HG02610 (cell line): ENCODE data around the gene VASH1.

Experiments
- ATAC-seq: cut with Tn5 transposase; IDR thresholded peaks from one replicate; pipeline ENCODE4 v1.9.1; 2021; ENCODE audit warnings: mild to moderate bottlenecking, moderate library complexity; ENCODE audit not compliant: unreplicated experiment

Gene VASH1

DNA sequence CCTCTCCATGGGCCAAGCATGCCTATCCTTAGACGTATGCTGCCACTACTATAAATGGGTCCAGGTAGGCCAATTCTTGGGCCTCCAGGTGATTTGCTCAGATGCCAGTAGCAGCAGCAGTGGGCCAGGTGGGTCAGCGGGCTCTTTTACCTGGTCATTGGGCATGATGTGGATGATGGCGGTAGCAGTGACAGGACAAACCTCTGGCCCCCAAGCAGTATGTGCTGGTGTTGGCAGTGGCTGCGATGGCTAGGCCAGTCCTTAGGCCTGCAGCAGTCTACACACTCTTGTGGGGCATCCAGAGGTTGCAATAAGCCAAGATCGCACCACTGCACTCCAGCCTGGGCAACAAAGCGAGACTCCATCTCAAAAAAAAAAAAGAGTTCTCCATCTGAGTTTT lies 19.1 kb upstream of the VASH1 start:
- ATAC-seq: no peak

DNA sequence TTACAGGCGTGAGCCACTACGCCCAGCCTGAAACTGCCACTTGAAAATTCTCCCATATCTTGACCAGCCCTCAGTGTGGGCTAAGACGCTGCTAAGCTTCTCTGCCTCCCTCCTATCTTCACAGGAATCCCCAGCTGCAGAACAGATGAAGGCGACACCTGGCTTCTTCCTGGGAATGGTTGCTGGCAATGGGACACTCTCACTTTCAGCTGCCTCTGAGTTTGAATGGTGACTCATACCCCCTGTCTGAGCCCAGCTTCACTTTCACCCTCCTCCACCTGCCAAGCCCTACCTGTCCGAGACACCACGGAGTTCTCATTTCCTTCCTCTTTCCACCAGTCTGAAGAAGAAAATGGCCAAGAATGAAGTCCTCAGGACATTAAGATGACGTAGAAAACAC lies 18.3 kb upstream of the VASH1 start:
- no peak for ATAC-seq

DNA sequence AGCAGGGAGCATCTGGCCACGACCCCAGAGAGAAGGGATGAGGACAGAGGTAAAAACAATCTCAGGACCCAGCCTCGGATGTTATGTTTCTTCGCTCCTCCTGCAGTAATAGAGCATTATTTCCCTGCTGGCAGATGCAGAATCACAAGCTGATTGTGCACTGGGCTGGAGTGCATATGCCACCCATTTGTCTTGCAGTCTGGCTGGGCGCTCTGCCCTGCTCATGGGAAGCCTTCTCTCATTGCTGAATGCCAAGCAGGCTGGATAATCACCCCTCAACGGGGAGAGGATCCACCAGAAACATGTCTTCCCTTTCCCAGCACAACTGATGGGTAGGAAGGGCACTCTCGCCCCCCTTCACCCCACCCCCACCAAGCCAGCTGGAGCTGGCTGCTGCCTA lies 8.5 kb upstream of the VASH1 start:
- no peak for ATAC-seq

DNA sequence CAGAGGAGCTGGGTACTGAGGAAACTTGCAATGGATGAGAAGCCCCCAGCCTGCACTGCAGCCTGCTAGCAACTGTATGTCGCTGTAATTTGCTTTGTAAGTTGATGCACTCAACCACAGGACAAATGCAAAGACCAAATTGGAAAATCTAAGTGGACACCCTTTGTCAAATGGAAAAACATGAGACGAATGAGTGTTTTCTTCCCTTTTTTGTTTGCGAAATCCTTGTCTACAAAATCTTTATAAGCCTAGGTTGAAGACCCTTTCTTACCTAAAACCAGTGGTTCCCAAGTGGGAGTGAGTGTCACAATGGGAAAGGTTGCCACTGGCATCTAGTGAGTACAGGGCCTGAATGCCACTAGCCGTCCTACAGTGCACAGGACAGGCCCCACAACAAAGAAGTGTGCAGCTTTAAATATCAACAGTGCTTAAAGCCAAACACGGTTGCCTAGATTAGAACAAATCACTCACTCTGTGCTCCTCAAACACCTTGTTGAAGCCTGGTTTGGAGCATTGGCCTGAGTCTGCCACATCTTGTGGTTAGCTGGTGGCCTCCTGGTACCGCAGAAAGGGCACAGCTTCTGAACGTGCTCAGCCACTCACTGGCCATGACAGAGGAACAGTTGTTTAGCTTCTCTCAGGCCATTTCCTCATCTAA lies 7.6 kb upstream of the VASH1 start:
- ATAC-seq: no peak

DNA sequence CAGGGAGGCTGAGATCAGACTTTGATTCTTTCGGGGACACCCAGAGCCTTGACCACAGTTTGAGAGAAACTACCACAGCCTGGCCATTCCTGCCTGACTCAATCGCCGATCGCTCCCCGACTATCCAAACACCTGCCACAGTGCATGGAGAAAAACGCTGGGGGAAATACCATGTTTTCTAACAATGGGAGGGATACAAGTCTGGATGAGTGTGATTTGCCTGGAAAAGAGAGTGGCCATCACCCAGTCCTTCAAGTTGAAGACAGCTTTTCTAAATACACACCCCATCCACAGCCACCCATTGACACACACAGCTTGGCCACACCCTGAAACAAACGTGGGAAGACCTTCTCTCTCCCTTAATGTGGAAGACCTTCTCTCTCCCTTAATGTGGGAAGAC lies 6.7 kb upstream of the VASH1 start:
- ATAC-seq: no peak

DNA sequence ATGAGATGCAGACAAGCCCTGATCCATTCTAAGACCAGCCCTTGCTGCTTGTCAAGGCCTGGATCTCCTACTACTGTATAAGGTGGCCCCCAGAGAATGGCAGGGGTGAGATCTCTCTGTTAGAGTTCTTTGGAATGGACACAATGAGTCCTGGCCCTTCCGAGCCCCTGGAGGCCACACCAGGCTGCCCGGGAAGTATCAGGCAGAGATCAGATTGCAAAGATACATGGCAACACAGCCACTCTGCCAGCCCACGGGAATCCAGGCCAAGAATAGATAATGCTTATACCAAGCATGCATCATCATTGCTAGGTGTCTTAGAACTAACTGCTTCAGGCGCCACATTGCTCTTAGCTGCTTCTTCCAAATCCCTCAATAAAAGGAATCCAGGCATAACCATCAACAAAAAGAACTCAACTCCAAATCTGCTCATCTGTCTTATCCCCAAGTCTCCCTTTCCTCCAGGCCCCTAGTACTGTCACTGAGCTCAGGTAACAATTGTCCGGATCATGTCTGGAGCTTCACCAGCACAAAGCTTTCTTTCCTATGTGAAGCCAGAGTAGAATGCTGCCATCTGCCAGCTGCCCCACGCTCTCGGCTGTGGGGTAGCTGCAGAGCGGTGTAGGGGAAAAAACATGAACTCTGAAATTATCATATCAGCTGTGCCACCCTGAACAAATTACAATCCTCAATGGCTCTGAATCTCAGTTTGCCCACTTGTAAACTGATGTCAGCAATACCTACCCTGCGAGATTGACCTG lies 5.5 kb upstream of the VASH1 start:
- no peak for ATAC-seq

DNA sequence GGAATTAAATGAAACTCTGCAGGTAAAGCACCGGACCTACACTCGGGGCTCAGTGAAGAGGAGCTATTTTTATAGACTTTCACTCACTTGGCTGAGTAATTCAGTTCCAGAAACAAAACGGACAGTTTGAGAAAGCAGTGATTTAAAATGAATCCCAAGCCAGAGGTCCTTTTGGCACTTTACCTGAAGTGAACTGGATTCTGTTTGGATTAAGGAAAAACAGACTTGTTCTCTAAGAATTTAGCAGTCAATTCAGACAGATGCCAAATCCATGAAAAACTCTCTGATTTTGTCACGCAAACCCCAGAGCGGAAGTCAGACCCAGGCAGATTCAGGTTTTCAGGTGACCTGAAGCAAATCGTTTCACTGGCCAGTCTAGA lies 4.9 kb upstream of the VASH1 start:
- ATAC-seq: no peak

DNA sequence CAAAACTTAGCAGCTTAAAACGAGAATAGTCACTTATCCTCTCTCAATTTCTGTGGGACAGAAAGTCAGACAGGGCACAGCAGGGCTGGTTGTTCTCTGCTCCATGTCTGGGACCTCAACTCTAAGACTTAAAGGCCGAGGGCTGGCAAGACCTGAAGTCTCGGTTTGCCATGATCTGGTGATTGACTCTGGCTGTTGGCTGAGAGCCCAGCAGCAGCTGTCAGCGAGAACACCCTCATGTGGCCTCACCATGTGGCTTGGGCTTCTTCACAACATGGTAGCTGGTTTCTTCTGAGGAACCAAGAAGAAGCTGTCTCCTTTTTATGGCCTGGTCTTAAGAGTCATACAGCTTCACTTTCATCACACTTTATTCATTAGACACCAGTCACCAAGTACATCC lies 1.7 kb upstream of the VASH1 start:
- no peak for ATAC-seq

DNA sequence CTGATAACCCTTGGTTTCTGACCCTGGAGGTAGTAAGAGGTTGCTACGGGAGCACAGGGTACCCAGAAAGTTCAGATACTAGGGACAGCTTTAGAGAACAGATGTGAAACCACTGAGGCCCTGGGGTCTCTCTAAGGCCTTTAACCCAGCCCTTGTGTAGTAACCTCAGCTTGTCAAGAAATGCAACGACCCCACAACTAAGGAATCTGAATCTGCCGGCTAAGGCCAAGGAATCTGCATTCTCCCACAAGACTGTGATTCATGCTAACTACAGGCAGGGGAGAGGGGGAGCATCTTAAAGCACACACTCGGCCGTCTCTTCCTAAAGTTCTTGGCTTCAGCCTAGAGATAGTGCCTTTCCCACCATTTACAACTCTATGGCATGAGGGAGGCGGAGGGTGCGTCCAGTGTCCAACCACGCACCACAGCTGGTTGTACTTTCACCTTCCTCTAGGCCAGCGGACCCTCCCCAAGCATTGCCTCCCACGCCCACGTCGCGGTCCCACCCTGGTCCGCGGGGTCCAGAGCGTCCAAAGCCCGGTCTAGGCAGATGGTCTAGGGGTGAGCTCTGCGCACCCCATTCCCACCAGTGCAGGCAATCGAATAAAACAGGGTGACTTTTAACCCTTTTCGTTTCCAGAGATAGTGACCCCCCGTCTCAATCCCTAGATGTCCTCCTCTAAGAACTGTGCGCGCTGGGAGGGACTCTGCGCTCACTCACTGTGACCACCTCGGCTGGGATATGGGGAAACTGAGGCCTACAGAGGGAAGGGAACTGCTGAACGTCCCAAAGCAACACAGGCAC lies 735 bp upstream of the VASH1 start:
- ATAC-seq: no peak

DNA sequence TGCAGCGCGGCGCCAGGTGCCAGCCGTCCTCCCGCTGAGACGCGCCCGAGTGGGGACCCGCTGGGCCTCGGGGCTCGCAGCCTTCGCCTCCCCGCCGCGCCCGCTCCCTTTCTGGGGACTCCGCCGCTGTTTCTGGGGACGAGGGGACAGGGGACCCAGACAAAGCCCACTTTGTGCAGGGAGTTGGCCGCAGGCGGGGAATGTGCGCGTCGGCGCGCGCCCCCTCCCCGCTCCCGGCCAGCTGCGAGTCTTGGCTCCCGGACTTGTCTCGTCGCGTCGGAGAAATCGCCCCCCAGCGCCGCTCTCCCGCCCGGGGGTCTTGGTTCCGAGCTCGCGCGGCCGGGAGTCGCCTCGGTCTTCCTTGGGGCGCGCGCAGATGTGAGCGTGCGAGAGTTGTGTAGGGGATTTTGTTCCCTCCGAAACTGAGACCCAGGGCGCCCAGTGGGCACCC lies 717 bp downstream of the VASH1 start:
- peak; percentile 9 for ATAC-seq

DNA sequence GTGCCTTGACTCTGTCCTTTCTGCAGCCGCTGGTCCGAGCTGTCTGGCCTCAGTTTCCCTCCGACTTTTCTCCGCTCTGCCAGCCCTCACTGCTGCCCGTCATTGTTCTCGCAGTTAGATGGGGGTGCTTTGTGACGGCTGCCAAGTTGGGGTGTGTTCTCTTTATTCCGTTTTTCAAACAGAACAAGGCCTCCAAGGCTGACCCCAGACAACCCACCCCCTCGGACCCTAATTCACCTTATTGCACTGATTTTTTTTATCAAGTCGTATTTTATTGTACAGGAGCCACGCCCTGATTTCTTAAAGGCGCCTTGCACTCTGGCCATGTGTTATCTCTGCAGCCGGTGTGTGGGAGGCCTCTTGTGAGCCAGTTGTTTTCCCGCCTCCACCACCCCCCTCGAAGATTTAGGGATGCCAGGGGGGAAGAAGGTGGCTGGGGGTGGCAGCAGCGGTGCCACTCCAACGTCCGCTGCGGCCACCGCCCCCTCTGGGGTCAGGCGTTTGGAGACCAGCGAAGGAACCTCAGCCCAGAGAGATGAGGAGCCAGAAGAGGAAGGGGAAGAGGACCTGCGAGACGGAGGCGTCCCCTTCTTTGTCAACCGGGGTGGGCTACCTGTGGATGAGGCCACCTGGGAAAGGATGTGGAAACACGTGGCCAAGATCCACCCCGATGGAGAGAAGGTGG lies 1.3 kb downstream of the VASH1 start:
- ATAC-seq: no peak

DNA sequence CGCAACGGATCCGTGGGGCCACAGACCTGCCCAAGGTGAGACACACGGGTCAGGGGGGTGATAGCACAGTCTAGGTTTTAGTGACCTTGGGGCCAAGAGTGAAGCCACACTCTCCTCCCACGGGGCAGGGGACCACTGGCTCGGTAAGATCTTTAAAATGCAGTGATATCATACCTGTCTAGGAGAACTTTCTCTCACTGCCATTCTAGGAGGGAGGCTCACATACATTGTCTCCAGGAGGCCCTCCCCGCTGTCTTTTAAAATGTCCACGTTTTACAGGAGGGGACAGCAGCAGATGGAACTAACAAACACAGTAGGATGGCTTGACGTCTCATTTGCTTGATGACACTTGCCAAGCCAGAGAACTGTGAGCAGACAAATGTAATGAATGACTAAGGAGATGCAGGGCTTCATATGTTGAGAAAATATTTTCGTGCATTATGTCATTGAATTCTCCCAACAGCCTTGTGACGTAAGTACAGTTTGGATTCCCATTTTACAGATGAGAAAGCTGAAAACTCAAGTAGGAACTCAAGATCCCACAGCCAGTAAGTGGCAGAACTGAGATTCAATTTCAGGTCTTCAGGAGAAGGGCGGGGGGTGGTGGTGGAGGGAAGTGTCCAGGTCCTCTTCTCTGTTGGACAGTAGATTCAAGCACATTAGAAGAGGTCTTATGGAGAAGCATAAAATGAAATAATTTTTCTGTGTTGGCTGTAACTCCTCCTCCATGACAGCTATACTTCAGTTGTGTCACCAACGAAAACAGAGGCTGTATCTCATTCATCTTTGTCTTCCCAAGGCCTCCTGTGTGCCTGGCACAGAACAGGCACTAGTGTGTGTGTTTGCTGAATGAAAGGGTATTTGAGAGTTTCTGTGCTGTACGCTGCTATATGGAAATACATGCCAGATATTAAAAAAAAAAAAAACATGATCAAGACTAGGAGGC lies 2.1 kb downstream of the VASH1 start:
- no peak for ATAC-seq

DNA sequence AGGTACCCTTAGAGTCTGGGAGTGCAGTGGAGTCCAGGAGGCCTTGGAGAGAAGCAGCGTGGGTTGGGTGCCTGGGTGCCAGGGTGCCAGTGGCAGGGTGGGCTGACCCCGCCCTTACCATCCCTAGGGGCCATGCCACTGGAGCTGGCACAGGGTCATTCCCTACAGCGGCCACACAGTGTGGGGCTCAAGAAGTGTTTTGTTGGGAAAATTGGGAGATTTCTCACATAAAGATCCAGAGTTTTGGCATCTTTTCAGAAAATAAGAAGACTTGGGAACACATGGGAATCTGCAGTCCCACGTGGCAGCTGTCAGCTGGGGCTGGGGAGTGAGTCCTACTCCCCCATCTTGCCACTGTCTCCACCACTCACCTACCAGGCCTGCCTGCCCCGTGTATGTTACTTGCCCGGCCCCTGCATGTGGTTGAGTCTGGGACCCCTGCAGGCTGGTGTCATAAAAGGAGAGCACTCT lies 4.2 kb downstream of the VASH1 start:
- no peak for ATAC-seq

DNA sequence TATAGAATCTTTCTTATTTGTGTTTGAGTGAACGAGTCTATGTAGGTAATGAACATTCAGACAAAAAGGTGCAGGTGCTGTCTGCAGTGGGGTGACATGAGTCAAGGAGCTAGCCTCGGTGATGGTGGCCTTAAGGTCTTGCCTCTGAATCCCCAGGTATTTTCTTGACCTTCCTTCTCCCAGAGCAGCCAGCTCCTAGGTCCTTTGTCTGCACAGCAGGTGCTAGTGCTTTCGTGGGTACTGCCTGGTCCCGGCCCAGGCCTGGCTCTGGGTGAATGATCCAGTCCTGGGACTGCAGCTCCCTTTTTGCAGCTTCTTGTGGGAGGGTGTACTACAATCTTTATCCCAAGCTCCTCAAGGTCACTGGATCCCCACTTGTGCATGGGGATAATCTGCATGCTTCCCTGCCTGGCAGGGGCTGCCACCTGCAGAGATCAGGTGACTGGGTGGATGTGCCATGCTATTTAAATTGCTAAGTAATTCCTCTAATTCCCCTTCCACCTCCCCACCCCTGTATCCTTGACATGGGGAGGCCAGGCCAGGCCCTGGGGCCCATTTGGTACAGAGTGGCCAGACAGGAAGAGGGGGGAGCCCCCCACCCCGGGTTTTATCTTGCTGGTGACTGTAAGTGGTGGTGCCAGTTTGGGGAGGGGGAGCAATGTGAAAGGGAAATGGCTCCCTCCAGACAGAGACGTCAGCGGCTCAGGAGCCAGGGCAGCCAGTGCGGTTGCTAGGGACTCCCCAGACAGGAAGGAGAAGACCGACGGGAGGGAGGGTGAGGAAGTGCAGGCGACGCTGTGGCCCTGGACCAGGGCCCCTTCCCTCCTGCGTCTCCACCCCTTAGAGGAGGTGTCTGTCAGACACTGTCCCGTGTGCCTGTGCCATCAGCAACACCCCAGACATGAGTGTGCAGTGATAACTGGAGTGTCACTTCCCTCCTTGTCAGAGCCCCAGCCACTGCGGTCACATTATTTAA lies 6.7 kb downstream of the VASH1 start:
- peak; percentile 95 for ATAC-seq

DNA sequence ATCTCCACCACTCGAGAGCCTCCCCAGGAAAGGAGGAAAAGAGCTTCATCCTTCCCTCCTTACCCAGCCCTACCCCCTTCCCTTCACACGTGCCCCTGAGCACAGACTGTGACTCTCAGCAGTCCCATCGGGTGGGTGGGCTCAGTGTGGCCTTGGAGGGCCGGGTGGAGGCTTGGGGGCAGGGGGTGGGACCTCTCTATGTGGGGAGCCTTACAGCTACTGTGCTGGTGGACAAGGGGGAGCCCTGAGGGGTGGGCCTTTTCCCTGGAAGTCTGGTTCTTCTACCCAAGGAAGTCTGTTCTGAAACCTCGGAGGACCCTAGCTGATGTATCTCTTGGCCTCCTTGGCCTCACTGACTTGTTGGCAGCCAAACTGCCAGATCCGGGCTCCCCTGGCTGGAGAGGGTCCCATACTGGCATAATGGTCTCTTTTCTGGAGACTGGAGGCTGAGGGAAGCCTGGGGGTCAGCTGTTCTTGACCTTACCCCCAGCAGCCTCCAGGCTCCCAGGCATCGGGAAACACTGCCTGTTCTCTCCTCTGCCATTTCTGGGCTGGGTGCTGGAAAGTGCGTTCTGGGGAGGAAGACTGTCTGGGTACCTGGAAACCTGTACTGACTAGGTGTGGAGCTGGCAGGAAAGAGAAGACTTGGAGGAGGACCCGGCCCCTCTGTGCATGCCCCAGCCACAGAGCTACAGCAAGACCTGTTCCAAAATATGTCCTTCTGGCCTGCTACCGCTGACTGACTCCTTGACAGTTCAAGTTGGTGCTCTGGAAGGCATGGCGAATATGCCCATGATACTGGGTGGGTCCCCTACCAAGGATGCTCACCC lies 7.6 kb downstream of the VASH1 start:
- no peak for ATAC-seq

DNA sequence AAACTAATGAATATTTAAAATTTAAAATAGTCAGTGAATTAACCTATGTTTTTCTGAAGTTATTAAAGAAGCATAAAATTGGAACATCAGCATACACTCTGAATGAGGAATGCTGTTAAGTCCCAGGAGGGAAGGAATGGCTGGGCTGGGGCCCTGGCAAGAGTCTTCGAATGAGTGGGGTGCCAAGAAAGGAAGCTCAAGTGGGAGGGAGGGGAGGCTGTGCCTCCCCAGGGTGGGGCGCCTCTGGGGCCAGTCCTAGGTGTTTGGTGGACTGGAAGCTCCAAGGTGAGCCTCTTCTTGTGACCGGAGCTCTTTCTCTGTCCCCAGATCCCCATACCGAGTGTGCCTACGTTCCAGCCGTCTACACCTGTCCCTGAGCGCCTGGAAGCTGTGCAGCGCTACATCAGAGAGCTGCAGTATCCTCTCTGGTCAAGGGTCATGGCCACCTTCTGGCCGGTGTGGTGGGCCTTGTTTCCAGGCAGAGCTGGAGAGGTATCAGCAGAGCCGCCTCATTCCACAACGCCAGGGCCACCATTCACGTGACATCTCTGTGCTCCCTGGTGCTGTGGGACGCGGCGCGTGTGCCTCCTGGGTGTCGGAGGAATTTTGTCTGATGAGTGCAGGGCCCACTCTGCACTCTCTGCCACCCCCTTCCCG lies 8.5 kb downstream of the VASH1 start:
- ATAC-seq: no peak
